HG02588 (cell line): ENCODE data around the gene NOTCH3.

Source experiments
- ATAC-seq: cut with Tn5 transposase; IDR thresholded peaks from one replicate; pipeline ENCODE4 v1.9.1; 2021; ENCODE audit warnings: mild to moderate bottlenecking, moderate library complexity; ENCODE audit not compliant: unreplicated experiment

The NOTCH3 gene

DNA sequence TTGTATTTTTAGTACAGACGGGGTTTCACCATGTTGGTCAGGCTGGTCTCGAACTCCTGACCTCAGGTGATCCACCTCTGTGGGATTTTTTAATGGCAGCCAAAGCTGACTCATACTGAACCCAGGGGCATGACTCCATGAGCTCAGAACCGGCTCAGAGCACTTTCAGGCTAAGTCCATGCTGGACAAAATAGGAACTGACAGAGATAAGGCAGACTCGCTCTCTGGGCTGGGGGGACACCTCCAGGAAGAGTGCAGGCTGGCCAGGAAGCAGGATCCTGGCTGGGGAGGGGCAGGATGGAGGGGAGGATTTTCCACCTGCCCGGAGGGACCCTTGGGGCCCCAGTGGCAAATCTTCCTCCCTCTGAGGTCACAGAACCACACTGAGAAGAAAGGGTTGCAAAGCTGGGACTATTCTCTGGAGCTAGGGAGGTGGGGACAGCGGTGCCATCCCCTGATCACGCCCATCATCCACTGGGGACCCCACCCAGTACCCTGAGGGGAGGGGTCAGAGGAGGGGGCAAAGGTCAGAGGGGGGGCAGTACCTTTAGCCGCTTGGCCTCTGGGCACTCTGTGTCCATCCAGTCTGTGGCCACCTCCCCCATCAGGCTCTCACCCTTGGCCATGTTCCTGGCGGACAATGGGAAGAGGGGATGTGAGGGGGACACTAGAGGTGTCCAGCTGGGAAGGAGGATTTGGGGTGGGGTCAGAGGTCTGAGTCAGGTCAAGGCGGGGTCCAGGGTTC lies 31.1 kb downstream of the NOTCH3 start:
- ATAC-seq = no peak

DNA sequence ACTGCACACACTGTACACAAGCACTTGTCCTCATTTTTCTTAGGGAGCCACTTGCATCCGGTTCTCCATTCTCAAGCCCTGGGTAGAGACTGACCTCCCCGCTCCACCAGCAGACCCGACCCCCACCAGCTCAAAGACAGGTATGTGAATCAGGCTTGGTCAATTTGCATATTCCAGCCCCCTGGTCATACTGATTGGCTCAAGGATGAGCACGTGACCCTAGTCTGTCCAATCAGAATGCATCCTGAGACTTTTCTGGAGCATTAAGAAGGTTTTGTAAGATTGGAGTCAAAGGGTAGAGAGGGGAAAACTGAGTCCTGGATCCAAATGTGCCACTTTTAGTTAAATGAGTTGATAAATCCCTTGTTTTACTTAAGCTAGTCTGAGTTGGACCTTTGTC lies 34.1 kb downstream of the NOTCH3 start:
- ATAC-seq = no peak

DNA sequence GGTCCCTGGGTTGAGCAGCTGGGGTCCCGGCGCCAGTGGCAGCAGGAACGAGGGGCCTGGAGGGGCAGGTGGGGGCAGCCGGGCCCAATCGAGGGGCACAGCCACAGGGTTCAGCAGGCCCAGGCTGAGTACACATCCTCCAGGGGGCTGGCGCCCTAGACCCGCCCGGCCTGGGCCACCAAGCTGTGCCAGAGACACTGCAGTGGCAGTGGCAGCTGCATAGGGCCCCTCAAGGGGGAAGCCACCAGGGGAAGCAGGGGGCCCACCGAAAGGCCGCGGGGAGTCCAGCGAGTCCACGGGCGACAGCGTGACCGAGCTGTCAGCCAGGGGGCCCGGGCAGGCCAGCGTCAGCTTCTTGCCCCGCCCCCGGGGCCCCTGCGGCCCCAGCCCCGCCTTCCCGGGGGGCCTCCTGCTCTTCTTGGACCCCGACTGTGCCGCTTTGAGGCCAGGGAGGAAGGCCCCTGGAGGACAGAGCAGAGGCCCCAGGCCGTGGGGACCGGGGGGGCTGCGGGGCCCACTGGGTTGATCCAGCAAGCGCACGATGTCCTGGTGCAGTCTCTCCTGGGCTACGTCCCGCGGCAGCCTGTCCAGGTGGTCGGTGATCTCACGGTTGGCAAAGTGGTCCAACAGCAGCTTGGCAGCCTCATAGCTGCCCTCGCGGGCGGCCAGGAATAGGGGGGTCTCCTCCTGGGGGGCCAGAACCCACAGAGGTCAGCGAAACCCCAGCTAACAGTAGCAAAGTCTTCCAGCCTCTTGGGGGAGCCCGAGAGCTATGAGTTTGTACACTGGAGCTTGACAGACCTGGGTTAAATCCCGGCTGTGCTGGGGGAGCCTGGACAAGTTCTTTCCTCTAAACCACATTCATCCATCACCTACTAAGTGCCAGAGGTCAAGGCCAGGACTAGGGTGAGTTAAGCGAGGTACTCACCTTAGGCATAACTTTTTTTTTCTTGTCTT lies 39.5 kb downstream of the NOTCH3 start:
- no peak for ATAC-seq

DNA sequence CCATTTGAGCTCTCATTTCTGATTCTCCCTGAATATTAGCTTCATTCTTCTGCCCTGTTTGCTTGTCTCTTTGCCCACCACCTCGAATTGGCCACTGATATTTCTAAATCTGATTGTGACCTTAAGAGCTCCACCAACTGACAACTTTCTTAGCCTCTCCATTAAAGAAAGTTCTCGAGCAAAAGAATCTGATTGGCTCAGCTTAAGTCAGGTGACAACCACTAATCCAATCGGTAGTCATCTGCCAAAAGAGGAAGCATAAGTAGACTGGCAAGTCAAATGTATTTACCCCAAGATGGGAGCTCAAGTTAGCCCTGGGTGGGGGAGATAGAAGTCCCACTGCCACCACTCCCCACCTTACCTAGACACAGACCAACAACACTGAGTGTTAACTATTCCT lies 41.5 kb downstream of the NOTCH3 start:
- no peak for ATAC-seq

DNA sequence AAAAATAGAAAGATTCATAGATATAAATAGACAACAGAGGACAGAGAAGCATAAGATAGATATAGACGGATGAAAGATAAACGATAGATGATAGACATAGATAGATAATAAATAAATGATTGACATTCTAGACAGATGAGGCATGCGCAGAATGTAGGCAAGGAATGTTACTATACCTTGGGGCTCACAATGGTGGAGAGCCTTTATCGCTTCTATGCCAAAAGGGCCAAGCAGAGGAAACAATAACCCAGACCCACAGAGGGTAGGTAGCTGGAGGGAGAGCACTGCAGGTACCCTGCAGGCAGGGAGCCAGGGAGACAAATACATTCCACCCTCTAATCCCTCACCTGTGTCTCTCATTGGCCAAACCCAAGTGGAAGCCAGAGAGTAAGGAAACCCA lies 44.4 kb downstream of the NOTCH3 start:
- no peak for ATAC-seq

DNA sequence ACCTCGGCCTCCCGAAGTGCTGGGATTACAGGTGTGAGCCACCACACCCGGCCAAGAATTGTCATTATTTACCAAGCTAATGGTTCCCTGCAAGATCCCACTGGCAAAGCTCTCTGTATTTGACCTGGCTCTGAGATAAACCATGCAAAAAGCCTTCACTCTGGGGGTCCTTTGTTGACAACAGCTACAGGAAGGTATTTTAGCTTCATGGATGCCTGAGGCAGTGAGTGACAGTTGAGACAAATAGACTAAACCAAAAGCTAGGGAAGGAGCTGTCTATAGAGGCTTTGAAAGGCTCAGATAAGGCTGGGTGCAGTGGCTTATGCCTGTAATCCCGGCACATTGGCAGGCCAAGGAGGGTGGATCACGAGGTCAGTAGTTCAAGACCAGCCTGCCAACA lies 45.5 kb downstream of the NOTCH3 start:
- no peak for ATAC-seq

DNA sequence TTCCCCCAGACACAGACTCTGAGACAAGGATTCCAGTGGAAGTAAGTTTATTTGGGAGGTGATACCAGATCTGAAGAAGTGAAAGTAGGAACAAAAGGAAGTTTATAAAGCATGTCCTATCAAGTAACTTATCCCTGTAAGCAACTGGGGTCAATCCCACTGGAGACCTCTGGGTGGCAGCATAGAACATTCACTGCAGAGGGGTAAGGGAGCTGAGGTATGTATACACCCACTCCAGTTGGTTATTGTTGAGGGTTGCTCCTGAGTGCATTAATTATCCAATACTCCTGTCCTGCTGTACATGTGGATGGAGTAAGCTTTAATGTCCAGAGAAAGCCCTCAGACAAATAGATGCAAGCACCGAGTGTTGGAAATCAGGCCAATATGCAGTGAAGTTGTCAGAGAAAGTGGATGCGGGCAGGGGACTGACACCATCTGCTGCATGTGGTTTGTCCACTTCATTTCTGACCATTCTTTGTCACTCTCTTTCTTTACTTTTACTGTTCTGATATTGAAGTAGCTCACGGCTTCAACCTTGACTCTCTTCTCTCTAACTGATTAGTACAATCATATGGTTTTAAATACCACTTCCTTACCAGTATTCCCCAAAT lies 46.7 kb downstream of the NOTCH3 start:
- no peak for ATAC-seq

DNA sequence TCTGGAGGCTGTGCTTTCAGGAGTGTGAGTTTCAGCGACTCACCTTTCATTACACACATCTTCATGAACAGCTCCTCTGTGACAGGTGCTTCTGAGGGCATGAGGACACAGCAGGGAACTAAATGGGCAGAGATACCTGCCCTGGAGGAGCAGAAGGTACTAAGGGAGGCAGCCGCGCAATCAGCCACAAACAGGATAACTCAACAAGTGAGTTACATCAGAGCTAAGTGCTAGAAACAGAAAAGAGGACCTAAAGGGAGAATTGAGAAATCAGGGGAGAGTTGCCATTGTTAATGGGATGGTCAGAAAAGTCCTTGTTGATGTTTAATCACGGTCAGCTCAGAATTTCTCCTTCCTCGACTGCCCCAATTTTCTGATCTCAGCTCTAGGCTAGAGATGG lies 51.1 kb downstream of the NOTCH3 start:
- no peak for ATAC-seq

DNA sequence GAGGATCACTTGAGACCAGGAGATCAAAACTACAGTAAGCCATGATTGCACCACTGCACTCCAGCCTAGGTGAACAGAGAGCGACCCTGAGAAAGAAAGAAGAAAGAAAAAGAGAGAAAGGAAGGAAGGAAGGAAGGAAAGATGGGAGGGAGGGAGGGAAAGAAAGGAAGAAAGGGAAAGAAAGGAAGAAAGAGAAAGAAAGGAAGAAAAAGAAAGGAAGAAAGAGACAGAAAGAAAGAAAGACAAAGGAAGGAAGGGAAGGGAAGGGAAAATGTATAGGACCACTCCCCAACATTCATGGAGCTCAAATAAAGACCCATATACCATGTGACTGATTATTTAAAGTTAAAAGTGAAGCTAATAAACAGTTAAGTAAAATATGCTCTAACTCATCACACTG lies 53.7 kb downstream of the NOTCH3 start:
- no peak for ATAC-seq

DNA sequence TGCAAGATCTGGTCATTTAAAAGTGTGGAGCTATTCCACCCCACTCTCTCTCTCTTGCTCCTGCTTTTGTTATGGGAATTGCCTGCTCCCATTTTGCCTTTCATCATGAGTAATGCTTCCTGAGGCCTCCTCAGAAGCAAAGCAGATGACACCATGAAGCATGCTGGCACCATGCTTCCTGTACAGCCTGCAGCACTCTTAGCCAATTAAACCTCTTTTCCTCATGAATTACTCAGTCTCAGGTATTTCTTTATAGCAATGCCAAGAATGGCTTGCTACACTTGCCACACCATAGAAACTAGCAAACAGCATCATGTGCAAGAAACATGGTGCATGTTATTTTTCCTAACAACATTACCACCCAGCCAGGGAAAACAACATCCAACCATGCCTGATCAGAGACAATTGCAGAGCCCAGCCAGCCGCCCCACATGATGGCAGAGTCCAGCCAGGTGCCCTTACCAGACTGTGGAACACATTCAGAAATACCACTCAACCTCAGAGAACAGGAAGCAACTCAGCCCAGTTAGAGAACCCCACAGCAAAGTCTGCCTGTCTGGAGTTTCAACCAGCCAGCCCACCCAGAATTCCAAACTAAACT lies 56.6 kb downstream of the NOTCH3 start:
- ATAC-seq = no peak

DNA sequence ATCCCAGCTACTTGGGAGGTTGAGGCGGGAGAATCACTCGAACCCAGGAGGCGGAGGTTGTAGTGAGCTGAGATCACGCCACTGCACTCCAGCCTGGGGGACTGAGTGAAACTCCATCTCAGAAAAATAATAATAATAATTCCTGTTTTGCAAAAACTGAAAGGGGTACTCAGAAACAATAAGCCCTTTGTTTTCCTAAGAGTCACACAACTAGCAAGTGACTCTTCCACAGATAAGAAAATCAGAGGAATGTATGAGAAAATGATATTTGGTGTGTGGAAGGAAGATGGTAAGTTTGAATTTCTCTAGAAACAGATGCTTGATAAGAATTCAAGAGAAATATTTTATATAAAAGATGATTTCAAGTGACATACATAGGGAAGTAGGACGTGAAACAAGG lies 58.5 kb downstream of the NOTCH3 start:
- no peak for ATAC-seq

DNA sequence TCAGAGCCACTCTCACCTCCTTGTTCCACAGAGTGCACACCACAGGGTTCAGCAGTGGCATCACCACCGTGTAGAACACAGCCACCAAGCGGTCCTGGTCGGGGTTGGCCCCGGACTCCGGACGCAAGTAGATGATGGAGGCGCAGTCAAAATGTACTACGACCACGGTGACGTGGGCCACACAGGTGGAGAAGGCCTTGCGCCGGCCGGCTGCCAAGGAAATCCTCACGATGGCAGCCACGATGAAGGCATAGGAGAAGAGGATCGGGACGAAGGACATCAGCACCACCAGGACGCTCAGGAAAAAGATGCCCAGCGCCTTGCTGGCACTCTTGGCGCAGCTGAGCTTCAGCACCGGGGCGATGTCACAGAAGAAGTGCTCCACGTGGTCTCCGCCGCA lies 59.7 kb downstream of the NOTCH3 start:
- ATAC-seq = no peak

DNA sequence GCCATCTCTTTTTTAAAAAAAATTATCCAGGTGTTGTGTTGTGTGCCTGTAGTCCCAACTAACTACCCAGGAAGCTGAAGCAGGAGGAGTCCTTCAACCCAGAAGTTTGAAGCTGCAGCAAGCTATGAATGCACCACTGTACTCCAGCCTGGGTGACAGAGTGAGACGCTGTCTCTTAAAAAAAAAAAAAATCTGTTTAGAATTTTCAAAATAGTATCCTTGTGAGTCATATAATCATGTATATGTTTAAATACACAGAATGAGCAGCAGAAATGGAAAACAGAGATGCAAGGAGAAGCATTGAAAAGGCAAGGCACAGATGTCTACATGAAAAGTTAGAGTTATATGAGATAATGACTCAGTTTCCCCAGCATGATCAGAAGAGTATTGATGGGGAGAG lies 62.4 kb downstream of the NOTCH3 start:
- no peak for ATAC-seq

DNA sequence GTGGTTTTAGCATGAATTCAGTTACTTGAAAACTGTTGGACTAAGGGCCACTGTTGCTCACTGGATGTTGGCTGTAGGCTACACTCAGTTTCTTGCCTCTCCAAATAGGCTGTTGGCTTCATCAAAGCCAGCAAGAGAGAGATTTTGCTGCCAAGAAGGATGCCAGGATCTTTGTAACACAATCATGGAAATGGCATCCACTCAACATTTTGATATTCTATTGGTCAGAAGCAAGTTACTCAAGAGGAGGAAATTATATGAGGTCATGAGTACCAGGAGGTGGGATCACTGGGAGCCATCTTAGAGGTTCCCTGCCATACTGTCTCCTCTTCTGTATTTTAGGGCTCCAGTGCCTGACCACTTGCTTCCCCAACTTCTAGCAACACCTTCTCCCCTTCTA lies 63.0 kb downstream of the NOTCH3 start:
- no peak for ATAC-seq

DNA sequence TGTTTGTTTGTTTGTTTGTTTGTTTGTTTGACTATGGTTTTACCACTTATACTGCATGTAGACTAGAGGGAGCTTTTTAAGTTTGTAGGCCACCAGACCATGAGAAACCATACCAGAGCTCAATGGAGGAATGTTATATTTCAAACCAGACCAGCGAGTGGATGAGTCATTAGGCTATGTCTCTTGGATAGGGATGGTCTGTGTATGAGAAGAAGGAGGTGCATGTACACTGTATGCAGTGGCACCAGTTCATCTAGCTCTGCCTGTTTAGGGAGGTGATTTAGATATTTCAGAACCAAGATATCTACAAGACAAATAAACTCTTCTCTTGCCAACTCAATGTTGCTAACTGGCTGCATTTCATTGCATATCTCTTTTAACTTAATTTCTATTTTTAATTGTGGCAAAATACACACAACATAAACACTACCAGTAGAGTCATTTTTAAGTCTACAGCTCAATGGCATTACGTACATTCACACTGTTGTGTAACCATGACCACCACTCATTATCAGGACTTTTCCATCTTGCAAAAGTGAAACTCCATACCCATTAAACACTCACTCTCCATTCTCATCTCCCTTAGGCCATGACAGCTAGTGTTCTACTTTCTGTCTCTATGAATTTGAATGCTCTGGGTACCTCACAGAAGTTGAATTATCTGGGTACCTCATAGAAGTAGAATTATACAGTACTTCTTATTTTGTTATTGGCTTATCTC lies 64.4 kb downstream of the NOTCH3 start:
- ATAC-seq = no peak

DNA sequence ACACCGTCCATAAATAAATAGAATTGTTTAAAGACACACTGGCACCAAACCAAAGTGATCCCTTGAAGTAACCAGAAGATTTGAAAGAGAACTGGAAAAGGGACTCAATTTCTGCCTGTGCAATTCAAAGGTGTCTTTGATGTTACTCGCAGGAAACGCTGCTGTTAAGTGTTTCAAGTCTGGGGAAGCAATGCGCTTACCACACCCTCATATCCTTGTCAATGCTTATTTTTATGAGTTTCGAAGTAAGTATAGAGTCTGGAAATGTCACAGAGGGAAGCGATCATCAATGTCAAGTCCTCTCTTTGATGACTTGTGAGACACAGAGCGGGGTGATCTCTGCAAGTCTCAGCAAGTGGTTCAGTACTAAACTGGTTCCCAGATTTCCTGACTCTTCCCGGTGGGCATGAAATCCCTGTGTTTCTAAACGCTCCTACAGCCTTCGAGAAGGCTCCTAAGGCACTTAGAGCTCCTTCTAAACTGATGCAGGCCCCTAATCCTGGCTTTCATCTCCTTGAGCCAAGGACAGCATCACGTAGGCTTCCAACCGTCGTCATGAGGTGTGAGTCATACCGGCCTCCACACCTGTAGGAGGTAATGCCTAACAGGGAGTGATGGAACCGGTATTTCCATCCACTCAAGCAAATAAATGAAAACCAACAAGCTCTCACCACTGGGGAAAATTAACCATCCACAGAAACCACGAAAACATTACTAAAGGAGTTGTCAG lies 70.8 kb downstream of the NOTCH3 start:
- ATAC-seq = no peak

DNA sequence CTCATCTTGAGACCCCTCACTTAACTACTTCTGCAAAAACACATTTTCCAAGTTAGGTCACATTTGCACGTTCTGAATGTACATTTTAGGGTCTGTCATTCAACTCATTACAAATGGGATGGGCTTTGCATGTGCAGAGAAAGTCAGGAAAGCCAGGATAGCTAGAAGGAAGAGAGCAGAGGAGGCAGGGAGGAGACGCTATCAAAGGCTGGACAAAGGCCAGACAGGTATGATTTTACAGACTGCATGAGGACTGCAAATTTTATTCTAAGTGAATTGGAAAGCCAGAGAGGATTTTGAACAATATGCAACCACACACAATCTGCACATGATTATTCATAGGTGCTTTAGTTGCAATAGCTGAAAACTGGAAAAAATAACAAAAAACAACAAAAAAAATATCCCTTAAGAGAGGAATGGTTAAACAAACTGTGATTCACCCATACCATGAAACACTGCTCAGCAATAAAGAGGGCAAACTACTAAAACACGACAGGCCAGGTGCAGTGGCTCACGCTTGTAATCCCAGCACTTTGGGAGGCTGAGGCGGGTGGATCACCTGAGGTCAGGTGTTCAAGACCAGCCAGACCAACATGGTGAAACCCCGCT lies 72.5 kb downstream of the NOTCH3 start:
- ATAC-seq = no peak

DNA sequence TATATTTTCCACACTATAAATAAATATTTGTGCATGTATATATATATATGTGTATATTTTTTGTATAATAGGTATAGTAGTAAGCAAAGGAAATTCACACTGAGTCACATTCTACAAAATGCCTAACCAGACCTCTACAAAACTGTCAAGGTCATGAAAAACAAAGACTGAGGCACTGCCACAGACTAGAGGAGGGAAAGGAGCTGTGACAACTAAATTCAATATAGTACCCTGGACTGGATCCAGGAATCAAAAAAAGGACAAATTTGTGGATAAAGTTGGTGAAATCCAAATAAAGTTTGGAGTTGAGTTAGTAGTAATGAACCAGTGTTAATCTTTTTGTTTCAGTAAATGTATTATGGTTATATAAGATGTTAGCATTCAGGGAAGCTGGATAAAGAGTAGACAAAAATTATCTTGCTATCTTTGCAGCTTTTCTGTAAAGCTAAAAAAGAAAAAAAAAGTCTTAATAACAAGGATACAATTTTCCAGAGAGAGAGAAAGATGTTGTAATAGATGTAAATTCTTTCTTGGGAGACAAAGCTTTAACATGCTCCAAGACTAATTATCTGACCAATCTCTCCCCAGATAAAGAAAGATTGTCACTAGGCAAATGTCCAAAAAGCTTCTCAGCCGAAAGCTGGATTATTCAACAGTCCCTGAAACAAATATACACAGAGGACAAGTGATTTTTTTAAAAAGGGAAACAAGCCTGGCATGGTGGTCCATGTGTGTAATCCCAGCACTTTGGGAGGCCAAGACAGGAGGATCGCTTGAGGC lies 74.5 kb downstream of the NOTCH3 start:
- ATAC-seq = no peak
